NB4 (cell line): Measurements from ENCODE around the gene VSTM2A.

Source experiments
- DNase-seq: peaks from one replicate; pipeline ENCODE4 v3.0.0; 2010; ENCODE audit warnings: low read depth
- H3K4me3 ChIP-seq: one replicate; pipeline ENCODE4 v1.5.1; 2011; ENCODE audit warnings: mild to moderate bottlenecking, low read depth, low read length, moderate library complexity
- MYC ChIP-seq: IDR thresholded peaks from 2 replicates; pipeline ENCODE4 v1.6.1; 2011; ENCODE audit warnings: low read depth, low read length
- POLR2A ChIP-seq: IDR thresholded peaks from 2 replicates; pipeline ENCODE4 v1.6.1; 2011; ENCODE audit warnings: mild to moderate bottlenecking; ENCODE audit not compliant: insufficient read length; ENCODE audit errors: extremely low read depth
- TF ChIP-seq, protein P1 (sequence below): IDR thresholded peaks from 2 replicates; pipeline ENCODE4 v1.6.1; 2011; ENCODE audit warnings: low read depth, low read length
- TF ChIP-seq, protein P2 (sequence below): IDR thresholded peaks from one replicate; pipeline ENCODE4 v1.5.1; 2012; ENCODE audit warnings: low read depth, low read length

The VSTM2A gene

DNA sequence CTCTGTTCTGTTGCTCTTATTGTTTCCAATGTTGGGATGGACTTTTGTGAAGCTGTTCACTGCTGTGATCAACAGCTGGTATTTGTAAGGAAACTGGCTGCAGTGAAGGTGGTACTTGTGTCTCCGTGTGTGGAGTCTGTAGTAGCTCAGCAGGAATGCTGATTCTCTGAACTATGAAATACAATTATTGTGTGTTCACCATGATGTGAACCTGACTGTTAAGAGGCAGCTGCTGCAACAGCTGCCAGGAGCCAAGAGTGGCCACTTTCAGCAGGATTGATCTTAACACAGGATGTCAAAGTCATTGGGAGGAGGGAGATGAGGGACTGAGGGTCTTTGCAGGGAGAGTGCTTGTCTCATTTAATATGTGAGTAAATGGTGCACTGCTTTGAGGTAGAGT lies 13.9 kb downstream of the VSTM2A start:
- H3K4me3 ChIP-seq, result no peak overlapping the region
- DNase-seq, result no peak
- TF ChIP-seq, protein P1, sequence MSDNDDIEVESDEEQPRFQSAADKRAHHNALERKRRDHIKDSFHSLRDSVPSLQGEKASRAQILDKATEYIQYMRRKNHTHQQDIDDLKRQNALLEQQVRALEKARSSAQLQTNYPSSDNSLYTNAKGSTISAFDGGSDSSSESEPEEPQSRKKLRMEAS, result no peak
- TF ChIP-seq MYC (no peak), POLR2A (no peak)
- TF ChIP-seq, protein P2, sequence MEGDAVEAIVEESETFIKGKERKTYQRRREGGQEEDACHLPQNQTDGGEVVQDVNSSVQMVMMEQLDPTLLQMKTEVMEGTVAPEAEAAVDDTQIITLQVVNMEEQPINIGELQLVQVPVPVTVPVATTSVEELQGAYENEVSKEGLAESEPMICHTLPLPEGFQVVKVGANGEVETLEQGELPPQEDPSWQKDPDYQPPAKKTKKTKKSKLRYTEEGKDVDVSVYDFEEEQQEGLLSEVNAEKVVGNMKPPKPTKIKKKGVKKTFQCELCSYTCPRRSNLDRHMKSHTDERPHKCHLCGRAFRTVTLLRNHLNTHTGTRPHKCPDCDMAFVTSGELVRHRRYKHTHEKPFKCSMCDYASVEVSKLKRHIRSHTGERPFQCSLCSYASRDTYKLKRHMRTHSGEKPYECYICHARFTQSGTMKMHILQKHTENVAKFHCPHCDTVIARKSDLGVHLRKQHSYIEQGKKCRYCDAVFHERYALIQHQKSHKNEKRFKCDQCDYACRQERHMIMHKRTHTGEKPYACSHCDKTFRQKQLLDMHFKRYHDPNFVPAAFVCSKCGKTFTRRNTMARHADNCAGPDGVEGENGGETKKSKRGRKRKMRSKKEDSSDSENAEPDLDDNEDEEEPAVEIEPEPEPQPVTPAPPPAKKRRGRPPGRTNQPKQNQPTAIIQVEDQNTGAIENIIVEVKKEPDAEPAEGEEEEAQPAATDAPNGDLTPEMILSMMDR, result no peak

DNA sequence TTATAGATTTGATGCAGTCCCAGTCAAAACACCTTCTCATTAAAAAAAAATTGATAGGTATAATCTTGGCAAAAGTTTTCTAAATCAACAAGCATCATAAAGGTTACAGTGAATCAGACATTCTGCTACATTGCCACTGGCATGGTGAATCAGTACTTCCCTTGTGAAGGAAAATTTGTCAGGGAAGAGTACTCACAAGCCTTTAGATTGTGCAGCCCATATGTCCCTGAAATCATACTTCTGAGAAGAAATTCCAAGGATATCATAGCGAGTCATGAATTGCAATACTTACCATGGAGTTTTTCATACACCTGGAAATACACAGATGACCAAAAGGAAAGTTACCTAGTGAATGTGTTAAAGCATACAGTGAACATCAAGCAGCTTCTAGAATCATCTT lies 17.2 kb downstream of the VSTM2A start:
- DNase-seq, result no peak
- TF ChIP-seq, protein P2, result no peak
- no peak for TF ChIP-seq POLR2A

DNA sequence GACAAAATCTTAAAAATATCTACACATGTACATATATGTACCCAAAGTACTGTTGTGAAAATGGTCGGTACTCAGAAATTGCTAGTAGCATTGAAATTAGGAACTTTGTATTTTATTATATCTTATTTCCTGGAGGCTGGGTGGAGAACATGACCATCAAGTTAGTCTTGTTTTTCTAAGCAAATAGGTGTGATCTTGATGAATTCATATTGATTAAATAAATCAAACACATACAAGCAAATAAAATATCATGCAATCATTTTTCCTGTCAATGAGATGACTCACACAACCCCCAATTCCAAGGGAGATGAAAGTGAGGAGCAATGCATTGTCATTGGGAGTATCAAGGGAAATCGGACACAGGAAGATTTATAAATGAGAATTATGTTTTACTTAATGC lies 18.0 kb downstream of the VSTM2A start:
- no peak for DNase-seq
- no peak overlapping the region for H3K4me3 ChIP-seq
- TF ChIP-seq, protein P1, result no peak
- no peak for TF ChIP-seq POLR2A
- TF ChIP-seq, protein P2, result no peak
- no peak for TF ChIP-seq MYC

More for the DNA sequence above, 17.2 kb downstream of the VSTM2A start:
- no peak overlapping the region for H3K4me3 ChIP-seq

DNA sequence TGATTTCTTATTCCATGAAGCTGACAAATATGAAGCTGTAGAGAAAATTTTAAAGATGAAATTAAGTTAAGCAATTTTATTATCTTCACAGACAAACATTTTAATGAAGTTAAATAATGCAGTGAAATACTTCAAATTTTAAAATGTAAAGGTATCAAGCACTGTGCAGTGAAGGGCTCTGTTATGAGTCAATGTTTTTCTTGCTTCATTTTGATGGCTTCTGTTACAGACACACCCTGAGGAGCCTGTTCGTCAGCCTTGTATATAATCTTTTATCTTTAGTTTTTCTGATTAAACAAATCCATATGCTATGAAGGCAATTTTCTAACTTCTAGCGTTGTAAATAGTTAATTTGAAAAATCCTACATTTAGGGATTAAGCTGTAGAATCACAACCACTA lies 18.5 kb downstream of the VSTM2A start:
- DNase-seq, result no peak

DNA sequence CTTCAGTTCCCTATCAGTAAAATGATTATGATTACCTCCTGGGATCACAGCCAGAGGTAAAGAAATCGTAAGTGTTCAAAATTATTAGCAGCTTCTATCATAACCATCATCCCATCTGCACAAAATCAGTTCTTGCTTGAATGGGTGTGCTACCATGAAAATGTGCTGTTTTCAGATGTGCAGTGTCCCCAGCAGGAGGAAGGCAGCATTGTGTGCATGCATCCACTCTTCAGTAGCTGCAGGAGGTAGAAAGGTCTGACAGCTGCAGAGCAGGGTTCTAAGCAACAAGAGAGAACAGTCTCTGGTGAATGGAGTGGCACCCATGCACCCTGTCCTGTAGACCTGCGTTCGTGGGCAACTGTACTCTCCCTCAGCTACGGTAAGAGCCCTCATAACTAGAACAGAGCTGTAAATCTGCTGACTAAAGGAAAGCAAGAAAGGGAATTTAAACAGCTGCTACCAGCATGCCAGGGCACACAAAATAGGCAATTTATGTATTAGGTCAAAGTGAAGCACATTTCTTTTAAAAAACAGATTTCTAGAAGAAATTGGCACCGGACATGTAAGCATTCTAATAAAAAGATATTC lies 21.2 kb downstream of the VSTM2A start:
- DNase-seq, result no peak
- TF ChIP-seq POLR2A (no peak), MYC (no peak)
- TF ChIP-seq, protein P2, result no peak
- TF ChIP-seq, protein P1, result no peak
- H3K4me3 ChIP-seq, result no peak overlapping the region

More for the DNA sequence above, 18.5 kb downstream of the VSTM2A start:
- TF ChIP-seq POLR2A (no peak), MYC (no peak)
- TF ChIP-seq, protein P1, result no peak
- TF ChIP-seq, protein P2, result no peak
- H3K4me3 ChIP-seq, result no peak overlapping the region

DNA sequence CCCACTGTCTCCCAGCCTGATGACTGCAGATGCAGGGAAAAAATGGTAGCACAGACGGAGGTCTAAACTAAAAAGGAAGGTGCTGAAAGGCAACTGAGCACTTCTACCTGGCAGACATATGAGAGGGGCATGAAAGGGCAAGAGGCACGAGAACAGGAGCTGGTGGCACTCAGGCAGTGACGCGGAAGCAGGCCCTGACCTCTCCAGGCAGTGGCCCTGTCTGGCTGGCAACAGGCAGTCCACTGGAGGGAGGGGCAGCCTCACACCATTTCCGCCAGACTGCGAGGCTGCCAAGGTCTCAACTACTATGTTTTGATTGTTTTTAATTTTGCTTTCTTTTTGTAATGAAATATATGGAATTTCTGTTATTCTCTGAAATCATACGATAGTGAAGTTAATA lies 23.3 kb downstream of the VSTM2A start:
- no peak overlapping the region for H3K4me3 ChIP-seq
- TF ChIP-seq POLR2A, result no peak
- TF ChIP-seq, protein P1, result no peak
- no peak for TF ChIP-seq MYC
- TF ChIP-seq, protein P2, result no peak
- DNase-seq, result no peak
